GM12878 (cell line): ENCODE measurements around the gene PHF2. TPM values are rescaled to one million over a fixed set of nuclear protein-coding genes. Genes with fewer than 3 reads are reported as not detected.
A peak's percentile ranks its signal among the peaks of the same experiment; 100 is the strongest.

Experiments
- ATAC-seq: fragments of 200-7000 bp; cut with Tn5 transposase; 3 replicates; pipeline ENCODE4 v1.9.1; 2020; ENCODE audit warnings: mild to moderate bottlenecking, moderate library complexity
- BruUV-seq: library from RNA; stranded (reverse); fragments of 400-500 nt; replicated peaks from 2 replicates; lab custom pipeline; 2021; lab: Mats Ljungman, UMichigan
- CTCF ChIA-PET: fragments of 300-600 bp; sonication (Branson Sonifier 250); formaldehyde crosslinking; extraction: SDS; loops from one replicate; lab custom pipeline; 2021; ENCODE audit warnings: inconsistent platforms; lab: Yijun Ruan, JAX
- POLR2A ChIA-PET: fragments of 350-600 bp; formaldehyde crosslinking; extraction: SDS; loops from one replicate; lab custom pipeline; 2021; ENCODE audit warnings: inconsistent platforms; lab: Charles Lee
- RAD21 ChIA-PET: fragments of 300-600 bp; sonication (Branson Sonifier 250); formaldehyde crosslinking; loops from one replicate; lab custom pipeline; 2023; ENCODE audit warnings: antibody characterized with exemption; ENCODE audit not compliant: unreplicated experiment; lab: Charles Lee
- SMC1A ChIA-PET: fragments of 300-600 bp; sonication (Branson Sonifier 250); formaldehyde crosslinking; loops from one replicate; lab custom pipeline; 2023; ENCODE audit not compliant: unreplicated experiment, uncharacterized antibody; lab: Charles Lee
- DNase-seq: peaks from one replicate; pipeline ENCODE4 v3.0.0-alpha.2; 2011; ENCODE audit warnings: low read depth, low spot score
- FAIRE-seq: peaks from 3 replicates; lab custom pipeline; 2011; peaks lifted over from hg19 to GRCh38; lab: Jason Lieb, UNC
- H2AFZ ChIP-seq: 2 replicates; pipeline ENCODE4 v1.6.0; 2011; ENCODE audit warnings: low read depth, low read length, control low read depth; ENCODE audit not compliant: control insufficient read depth
- H3K27ac ChIP-seq: 2 replicates; pipeline ENCODE4 v1.5.1; 2011; ENCODE audit warnings: control low read depth; ENCODE audit not compliant: control insufficient read depth, insufficient read depth
- H3K27me3 ChIP-seq, 2 experiments: replicated peaks in 1 of 2; 2 replicates each; pipeline versions ENCODE4 v1.6.0 to v1.6.1; 2011; ENCODE audit warnings: low read length in 1 of 2; ENCODE audit not compliant: control insufficient read depth in 2 of 2, insufficient read depth in 2 of 2
- H3K36me3 ChIP-seq, 2 experiments: 2 replicates each; pipeline ENCODE4 v1.5.1; 2011; ENCODE audit warnings: low read length in 1 of 2; ENCODE audit not compliant: control insufficient read depth in 2 of 2, insufficient read depth in 2 of 2
- H3K4me1 ChIP-seq: 2 replicates; pipeline ENCODE4 v1.6.1; 2011; ENCODE audit warnings: mild to moderate bottlenecking, low read length, moderate library complexity, mixed read lengths; ENCODE audit not compliant: control insufficient read depth, insufficient read depth
- H3K4me2 ChIP-seq: 2 replicates; pipeline ENCODE4 v1.6.0; 2011; ENCODE audit warnings: control low read depth; ENCODE audit not compliant: control insufficient read depth, insufficient read depth
- H3K4me3 ChIP-seq: fragments of 200-600 bp; sonication (generic); 2 replicates; pipeline ENCODE4 v1.5.1; 2016
- H3K79me2 ChIP-seq: 2 replicates; pipeline ENCODE4 v1.6.0; 2011; ENCODE audit warnings: low read length; ENCODE audit not compliant: control insufficient read depth, insufficient read depth
- H3K9ac ChIP-seq: 2 replicates; pipeline ENCODE4 v1.8.0; 2011; ENCODE audit warnings: low read length, control low read depth, mixed read lengths; ENCODE audit not compliant: control insufficient read depth, insufficient read depth
- H3K9me3 ChIP-seq: replicated peaks from 3 replicates; pipeline ENCODE4 v1.5.1; 2011; ENCODE audit warnings: mild to moderate bottlenecking, low read length; ENCODE audit not compliant: control insufficient read depth, insufficient read depth
- H4K20me1 ChIP-seq: 2 replicates; pipeline ENCODE4 v1.6.0; 2011; ENCODE audit not compliant: control insufficient read depth, insufficient read depth
- CTCF ChIP-seq, 3 experiments: IDR thresholded peaks in 2 of 3; conservative IDR thresholded peaks in 1 of 3; 2 replicates each; pipeline ENCODE4 v1.5.1; 2011; ENCODE audit warnings: low read depth in 3 of 3, low read length in 3 of 3, mild to moderate bottlenecking in 3 of 3, control low read depth in 2 of 3, moderate library complexity in 2 of 3, inconsistent platforms in 1 of 3, mixed read lengths in 1 of 3; ENCODE audit not compliant: control insufficient read depth in 2 of 3, insufficient read depth in 1 of 3; ENCODE audit errors: extremely low read depth in 1 of 3
- PRDM15 ChIP-seq: fragments of 450-650 bp; formaldehyde crosslinking; IDR thresholded peaks from 2 replicates; pipeline ENCODE4 v1.4.0; 2020; ENCODE audit warnings: mild to moderate bottlenecking, moderate library complexity
- RB1 ChIP-seq: fragments of 450-650 bp; formaldehyde crosslinking; IDR thresholded peaks from 2 replicates; pipeline ENCODE4 v1.6.1; 2017; ENCODE audit warnings: mild to moderate bottlenecking, borderline replicate concordance
- TCF7 ChIP-seq: IDR thresholded peaks from 2 replicates; pipeline ENCODE4 v1.6.1; 2014; ENCODE audit warnings: antibody characterized with exemption, borderline replicate concordance
- ZSCAN29 ChIP-seq: fragments of 450-650 bp; IDR thresholded peaks from 2 replicates; pipeline ENCODE4 v1.6.1; 2017; ENCODE audit warnings: mild to moderate bottlenecking, moderate library complexity
- WGBS: methylation state at CpG from one replicate; pipeline ENCODE4 v1.1.6; 2016; ENCODE audit warnings: low lambda C conversion rate; ENCODE audit not compliant: insufficient replicate concordance, insufficient coverage; ENCODE audit errors: missing lambda C conversion rate; 5-methylcytosine and 5-hydroxymethylcytosine counted together
- in situ Hi-C: fragments of 300-500 bp; cut with MboI; formaldehyde crosslinking; loops from 9 replicates; pipeline ENCODE4 v1.14.3; 2018; ENCODE audit warnings: mixed read lengths
- intact Hi-C: fragments of 100-400 bp; cut with micrococcal nuclease; formaldehyde crosslinking; loops from one replicate; pipeline ENCODE4 v1.14.2; 2022; ENCODE audit not compliant: unreplicated experiment
- polyA plus RNA-seq, 11 experiments: library from polyadenylated mRNA; depleted of rRNA in 4 of 11; unstranded in 6 of 11; stranded (reverse) in 5 of 11; fragments of >200 nt; fragmentation: Nextera tagmentation in 4 of 11; fragmentation: Illumina TruSeq in 1 of 11; extraction: Ambion mirVana in 4 of 11; extraction: Trizol in 1 of 11; gene quantifications; 1 replicate in 1 of 11; 2 replicates in 10 of 11; pipeline versions ENCODE4 v1.2.1 to v1.2.3, GENCODE V29; 2011 to 2016; ENCODE audit warnings: inconsistent platforms in 2 of 11, missing spikeins in 2 of 11, low read depth in 1 of 11
- total RNA-seq, 4 experiments: library from RNA; depleted of rRNA in 3 of 4; stranded (reverse); fragments of >200 nt in 3 of 4; fragmentation: Illumina TruSeq in 1 of 4; extraction: Trizol in 1 of 4; gene quantifications; 2 replicates each; pipeline versions ENCODE4 v1.2.1 to v1.2.3, GENCODE V29; 2013 to 2021

The PHF2 gene
- total and polyA plus RNA-seq, 10 of the 15 experiments (the other 5 are each of a cell fraction or from before 2014, with no cell fraction given), result 0.34 to 13.3 (median 5.5) TPM

GRCh38 chr9:93684161-93684765, 107.9 kb downstream of the PHF2 start (continued):
- TF ChIP-seq PRDM15 (CRISPR knock-in tag) (no peak), RB1 (no peak), ZSCAN29 (no peak)

- H3K36me3 ChIP-seq, result no peaks in the 10 kb centered on the region
- SMC1A ChIA-PET, result no interaction called here
- no TSS peak for BruUV-seq
- no peaks in the 10 kb centered on the region for H3K27me3 ChIP-seq
- no peaks in the 10 kb centered on the region; the same call in 1 of the 3 replicates for H3K9me3 ChIP-seq
- 0 out of 6 replicates have a peak, but pooled peaks of 1 of the 3 experiments have one; percentile 8 for TF ChIP-seq CTCF (IDR thresholded peaks at IDR 0.05 in 2 of 3, conservative IDR thresholded peaks at IDR 0.05 in 1 of 3; ENCODE audit: control insufficient read depth in 2 of 3, extremely low read depth in 1 of 3, insufficient read depth in 1 of 3, low read depth in 3 of 3, low read length in 3 of 3)
- TF ChIP-seq TCF7, result no peak
- TF ChIP-seq, all 136 proteins: peak for 1
- no peak for DNase-seq
- ATAC-seq, result no peak
- Histone ChIP-seq H2AFZ (no peak overlapping the region), H3K4me1 (no peaks in the 10 kb centered on the region), H3K79me2 (no peaks in the 10 kb centered on the region), H4K20me1 (no peaks in the 10 kb centered on the region), H3K27ac (no peak overlapping the region), H3K9ac (no peak overlapping the region), H3K4me3 (no peak overlapping the region), H3K4me2 (no peak overlapping the region)
- ChIA-PET RAD21 (interaction anchor here (0.6 kb wide), 1 partner anchor 329 kb away, joined by 3 read pairs; no protein-coding TSS in a partner anchor), CTCF (interaction anchor here (1.1 kb wide), 1 partner anchor 278 kb away, joined by 4 read pairs; no protein-coding TSS in a partner anchor), POLR2A (interaction anchor here (0.6 kb wide), 1 partner anchor 259 kb away, joined by 3 read pairs; no protein-coding TSS in a partner anchor)
- in situ Hi-C loops (loop anchor here (5.0 kb wide), 1 partner anchor 282 kb away; no protein-coding TSS in a partner anchor), intact Hi-C loops (loop anchor here (10.0 kb wide), 1 partner anchor 530 kb away; no protein-coding TSS in a partner anchor)
- WGBS, result 15% methylated on average over 11 of the region's 11 CpGs
- no peak for FAIRE-seq
Observed at GRCh38 chr9:93684806-93685543, 108.6 kb downstream of the PHF2 start.
